Prostate gland (tissue), 2 donors: ENCODE data around the gene NFATC1. TPM values are rescaled to one million over a fixed set of nuclear protein-coding genes. Genes with fewer than 3 reads are reported as not detected.

Source experiments
- DNase-seq: peaks from one replicate; pipeline ENCODE4 v3.0.0-alpha.2; 2019; ENCODE audit warnings: low spot score
- H3K27ac ChIP-seq, 2 donors: fragments of 200-600 bp; sonication (generic); 2 replicates each; pipeline ENCODE4 v1.5.1; 2017 to 2019
- H3K27me3 ChIP-seq: fragments of 200-600 bp; sonication (generic); replicated peaks from 2 replicates; pipeline ENCODE4 v1.5.1; 2019; ENCODE audit not compliant: insufficient read depth
- H3K36me3 ChIP-seq, 2 donors: fragments of 200-600 bp; sonication (generic); 1 replicate in 1 of 2; 2 replicates in 1 of 2; pipeline versions ENCODE4 v1.5.1 to v1.8.1; 2017 to 2019
- H3K4me1 ChIP-seq: fragments of 200-600 bp; sonication (generic); replicated peaks from 2 replicates; pipeline ENCODE4 v1.5.1; 2019
- H3K4me3 ChIP-seq, 2 donors: fragments of 200-600 bp; sonication (generic); 2 replicates each; pipeline ENCODE4 v1.5.1; 2017 to 2019
- H3K9me3 ChIP-seq: fragments of 200-600 bp; sonication (generic); 2 replicates; pipeline ENCODE4 v1.5.1; 2017
- CTCF ChIP-seq, 4 experiments: fragments of 200-600 bp in 2 of 4; fragments of 450-650 bp in 2 of 4; sonication (generic) in 2 of 4; IDR thresholded peaks; 1 replicate in 3 of 4; 2 replicates in 1 of 4; pipeline ENCODE4 v1.5.1; 2016 to 2019; ENCODE audit warnings: antibody characterized with exemption in 4 of 4, mild to moderate bottlenecking in 2 of 4, moderate library complexity in 2 of 4
- POLR2A ChIP-seq: fragments of 450-650 bp; IDR thresholded peaks from one replicate; pipeline ENCODE4 v1.6.1; 2016; ENCODE audit warnings: antibody characterized with exemption, mild to moderate bottlenecking
- POLR2AphosphoS5 ChIP-seq: sonication (generic); formaldehyde crosslinking; IDR thresholded peaks from one replicate; pipeline ENCODE4 v1.6.1; 2017; ENCODE audit warnings: antibody characterized with exemption
- WGBS: methylation state at CpG from one replicate; pipeline ENCODE4 v1.1.5; 2018; 5-methylcytosine and 5-hydroxymethylcytosine counted together
- intact Hi-C: fragments of 100-400 bp; cut with DNase I; formaldehyde crosslinking; loops from one replicate; pipeline ENCODE4 v1.14.2; 2022
- total RNA-seq, 2 donors: library from RNA; depleted of rRNA; stranded (reverse); fragments of >200 nt; gene quantifications; one replicate each; pipeline ENCODE4 v1.1.0, GENCODE V29; 2016

The NFATC1 gene
- total RNA-seq, 2 donors from 2014 or later, result 16.8 to 24.6 TPM

- peaks cover 7% of the 10 kb centered on the region for H3K4me1 ChIP-seq
- H3K9me3 ChIP-seq, result no peaks in the 10 kb centered on the region
- H3K36me3 ChIP-seq, result no peaks in the 10 kb centered on the region
- intact Hi-C loops, result no loop called here
- TF ChIP-seq POLR2A (no peak), POLR2AphosphoS5 (no peak), CTCF (IDR thresholded peaks at IDR 0.05) (no peak)
- no peaks in the 10 kb centered on the region for H3K27me3 ChIP-seq
- WGBS, result 69% methylated on average over 7 of the region's 9 CpGs
- no peak for DNase-seq
- no peak overlapping the region for H3K4me3 ChIP-seq
- no peak overlapping the region for H3K27ac ChIP-seq
Measured at GRCh38 chr18:79521416-79522205, 125.9 kb downstream of the NFATC1 start.

GRCh38 chr18:79522451-79523205 is 126.9 kb downstream of the NFATC1 start:
- no peaks in the 10 kb centered on the region for H3K9me3 ChIP-seq
- H3K4me3 ChIP-seq, result no peak overlapping the region
- H3K27ac ChIP-seq, result no peak overlapping the region
- 93% methylated on average over 17 of the region's 17 CpGs for WGBS
- no peaks in the 10 kb centered on the region for H3K36me3 ChIP-seq
- DNase-seq, result no peak
- H3K27me3 ChIP-seq, result no peaks in the 10 kb centered on the region
- TF ChIP-seq POLR2AphosphoS5, result no peak
- TF ChIP-seq POLR2A, result no peak
- TF ChIP-seq CTCF (IDR thresholded peaks at IDR 0.05), result no peak
- peaks cover 7% of the 10 kb centered on the region for H3K4me1 ChIP-seq
- intact Hi-C loops, result no loop called here

GRCh38 chr18:79523206-79523735 is 127.5 kb downstream of the NFATC1 start:
- Histone ChIP-seq H3K36me3 (no peaks in the 10 kb centered on the region), H3K4me1 (peaks cover 7% of the 10 kb centered on the region), H3K27ac (no peak overlapping the region), H3K9me3 (no peaks in the 10 kb centered on the region), H3K4me3 (no peak overlapping the region), H3K27me3 (no peaks in the 10 kb centered on the region)
- no peak for DNase-seq
- TF ChIP-seq CTCF (IDR thresholded peaks at IDR 0.05), result no peak
- no peak for TF ChIP-seq POLR2A
- no peak for TF ChIP-seq POLR2AphosphoS5
- 90% methylated on average over 11 of the region's 11 CpGs for WGBS
- intact Hi-C loops, result no loop called here

- H3K27me3 ChIP-seq, result no peaks in the 10 kb centered on the region
- TF ChIP-seq POLR2AphosphoS5 (no peak), CTCF (IDR thresholded peaks at IDR 0.05) (no peak), POLR2A (no peak)
- no peaks in the 10 kb centered on the region for H3K36me3 ChIP-seq
- no peak overlapping the region for H3K4me3 ChIP-seq
- WGBS, result 88% methylated on average over 13 of the region's 13 CpGs
- H3K9me3 ChIP-seq, result no peaks in the 10 kb centered on the region
- DNase-seq, result no peak
- H3K27ac ChIP-seq, result no peak overlapping the region
- peaks cover 7% of the 10 kb centered on the region for H3K4me1 ChIP-seq
- intact Hi-C loops, result no loop called here
Measured at GRCh38 chr18:79523736-79524180, 128.0 kb downstream of the NFATC1 start.
